SK-N-DZ (cell line): Measurements from ENCODE around the gene SPON1.

Experiments
- DNase-seq: peaks from one replicate; pipeline ENCODE4 v3.0.0-alpha.2; 2015; ENCODE audit warnings: low spot score

SPON1 gene

GRCh38 chr11:14036469-14036868 lies 73.9 kb downstream of the SPON1 start:
- no peak for DNase-seq

GRCh38 chr11:14041040-14041439 lies 78.5 kb downstream of the SPON1 start:
- no peak for DNase-seq

- no peak for DNase-seq
Observed at GRCh38 chr11:14041565-14041964, 79.0 kb downstream of the SPON1 start.

- DNase-seq = no peak
Observed at GRCh38 chr11:14042686-14043465, 80.4 kb downstream of the SPON1 start.

GRCh38 chr11:14044916-14045315 lies 82.4 kb downstream of the SPON1 start:
- DNase-seq = no peak

- no peak for DNase-seq
Observed at GRCh38 chr11:14045417-14045816, 82.9 kb downstream of the SPON1 start.

GRCh38 chr11:14052198-14052597 lies 89.7 kb downstream of the SPON1 start:
- no peak for DNase-seq

GRCh38 chr11:14054116-14055107 lies 91.9 kb downstream of the SPON1 start:
- DNase-seq = no peak

GRCh38 chr11:14055936-14056335 lies 93.4 kb downstream of the SPON1 start:
- DNase-seq = no peak

GRCh38 chr11:14058061-14058460 lies 95.5 kb downstream of the SPON1 start:
- DNase-seq = no peak

- DNase-seq = no peak
Observed at GRCh38 chr11:14059491-14059890, 97.0 kb downstream of the SPON1 start.

- no peak for DNase-seq
Observed at GRCh38 chr11:14061721-14062120, 99.2 kb downstream of the SPON1 start.

GRCh38 chr11:14065141-14065540 lies 102.6 kb downstream of the SPON1 start:
- DNase-seq = no peak

GRCh38 chr11:14065681-14066080 lies 103.2 kb downstream of the SPON1 start:
- DNase-seq = no peak

- DNase-seq = no peak
Observed at GRCh38 chr11:14067686-14068085, 105.2 kb downstream of the SPON1 start.

- DNase-seq = no peak
Observed at GRCh38 chr11:14070896-14071295, 108.4 kb downstream of the SPON1 start.

- no peak for DNase-seq
Observed at GRCh38 chr11:14073849-14074476, 111.4 kb downstream of the SPON1 start.

- no peak for DNase-seq
Observed at GRCh38 chr11:14075118-14076078, 112.9 kb downstream of the SPON1 start.

- DNase-seq = no peak
Observed at GRCh38 chr11:14079011-14079410, 116.5 kb downstream of the SPON1 start.

- no peak for DNase-seq
Observed at GRCh38 chr11:14079797-14080196, 117.3 kb downstream of the SPON1 start.
